Activated T-cell treated with anti-CD3 and anti-CD28 coated beads for 48 hours (primary cell): ENCODE data around the gene C19orf81.
"Not testable (repeated sequence)": the region's sequence is repeated elsewhere in the genome, so short reads cannot be mapped to it uniquely, and the experiment has no call there.

Source experiments
- DNase-seq: peaks from one replicate; pipeline ENCODE4 v3.0.0-alpha.2; 2020; ENCODE audit warnings: low read depth

C19orf81 gene

GRCh38 chr19:50649433-50650391 is at the start of gene C19orf81:
C19orf81 (plus strand) TSS chr19:50649445; CDS start chr19:50649445, 0 bp downstream.
- DNase-seq, result no peak

DNA sequence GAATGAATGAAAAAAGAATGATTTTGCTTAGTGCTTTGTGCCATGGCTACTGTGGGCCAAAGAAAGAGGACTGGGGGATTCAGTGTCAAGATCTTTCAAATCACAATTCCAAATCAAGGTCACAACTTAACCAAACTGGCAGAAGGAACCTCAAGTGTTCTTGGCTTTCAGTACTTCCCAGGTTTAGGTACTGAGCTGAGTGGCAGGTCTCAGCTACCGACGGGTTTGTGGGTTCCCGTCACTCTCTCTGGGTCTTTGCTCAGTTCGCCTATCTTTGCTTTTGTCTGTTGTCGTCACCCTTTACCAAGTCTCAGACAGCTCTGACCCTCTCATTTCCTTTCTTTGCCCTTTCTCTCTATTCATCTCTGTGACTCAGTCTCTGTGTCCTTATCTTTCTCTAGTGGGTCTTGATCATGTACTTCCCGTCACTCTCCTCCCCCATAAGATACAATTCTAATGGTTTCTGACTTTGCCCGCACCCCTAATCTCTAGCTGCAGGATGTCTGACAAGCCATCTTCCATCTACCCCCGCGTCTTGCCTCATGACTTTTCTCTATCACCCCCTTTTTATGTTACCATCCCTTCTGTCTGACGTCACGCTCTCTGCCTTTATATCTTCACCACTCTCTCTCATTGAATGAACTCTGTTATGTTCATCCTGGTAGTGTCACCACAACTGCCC is 47.7 kb upstream of the C19orf81 start:
- DNase-seq, result no peak

GRCh38 chr19:50602089-50602422 is 47.2 kb upstream of the C19orf81 start:
- no peak for DNase-seq

DNA sequence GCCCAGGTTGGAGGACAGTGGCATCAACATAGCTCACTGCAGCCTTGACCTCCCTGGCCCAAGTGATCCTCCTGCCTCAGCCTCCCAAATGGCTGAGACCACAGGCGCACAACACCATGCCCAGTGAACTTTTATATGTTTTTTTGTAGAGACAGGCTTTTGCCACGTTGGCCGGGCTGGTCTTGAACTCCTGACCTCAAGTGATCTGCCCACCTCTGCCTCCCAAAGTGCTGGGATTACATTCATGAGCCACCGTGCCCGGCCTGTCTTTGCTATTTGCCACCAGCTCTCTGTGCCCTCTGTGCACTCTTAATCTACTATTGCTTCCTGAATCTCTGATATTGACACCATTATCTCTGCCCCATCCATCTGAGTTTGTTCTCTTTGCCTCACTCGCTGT is 46.7 kb upstream of the C19orf81 start:
- DNase-seq, result no peak

GRCh38 chr19:50602935-50603334 is 46.3 kb upstream of the C19orf81 start:
- no peak for DNase-seq

- peak; percentile 18 for DNase-seq
Observed at GRCh38 chr19:50604264-50605073, 44.8 kb upstream of the C19orf81 start.

DNA sequence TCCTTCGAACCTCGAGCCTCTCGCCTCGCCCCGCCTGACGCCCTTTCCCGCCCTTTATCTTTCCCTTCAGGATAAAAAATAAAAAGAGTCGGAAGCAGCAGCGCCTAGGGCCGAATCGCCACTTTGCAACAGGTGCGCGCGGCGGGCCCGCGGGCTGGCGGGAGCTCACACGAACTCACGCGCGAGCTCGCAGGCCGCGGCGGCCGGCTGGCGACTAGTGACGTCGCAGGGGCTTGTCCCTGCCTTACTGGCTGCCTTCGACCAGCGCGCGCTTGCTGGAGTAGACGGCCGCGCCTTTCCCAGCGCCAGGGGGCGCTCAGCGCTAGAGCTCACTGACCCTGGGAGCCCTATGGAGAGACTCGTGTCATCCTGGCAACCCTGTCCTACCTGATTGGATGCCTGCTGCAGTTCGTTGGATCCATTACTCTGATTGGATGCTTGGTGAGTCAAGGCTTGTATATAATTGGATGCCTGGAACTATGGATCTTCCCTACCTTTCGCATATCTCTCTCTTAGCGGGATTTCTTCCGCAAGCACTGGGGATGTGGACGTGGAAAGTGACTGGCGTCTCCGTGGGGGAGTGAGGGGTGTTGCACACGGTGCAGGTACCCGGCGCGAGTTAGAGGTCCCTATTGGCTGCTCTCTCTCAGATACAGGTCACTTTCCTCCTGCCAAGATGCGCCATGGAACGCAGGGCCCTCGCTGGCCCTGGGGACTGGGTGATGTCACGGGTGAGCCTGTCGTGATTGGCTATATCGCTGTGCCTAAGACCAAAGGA is 43.0 kb upstream of the C19orf81 start:
- not testable (repeated sequence) for DNase-seq

- no peak for DNase-seq
Observed at GRCh38 chr19:50607388-50607787, 41.9 kb upstream of the C19orf81 start.

- DNase-seq, result peak; percentile 91
Observed at GRCh38 chr19:50607874-50608785, 41.1 kb upstream of the C19orf81 start.

DNA sequence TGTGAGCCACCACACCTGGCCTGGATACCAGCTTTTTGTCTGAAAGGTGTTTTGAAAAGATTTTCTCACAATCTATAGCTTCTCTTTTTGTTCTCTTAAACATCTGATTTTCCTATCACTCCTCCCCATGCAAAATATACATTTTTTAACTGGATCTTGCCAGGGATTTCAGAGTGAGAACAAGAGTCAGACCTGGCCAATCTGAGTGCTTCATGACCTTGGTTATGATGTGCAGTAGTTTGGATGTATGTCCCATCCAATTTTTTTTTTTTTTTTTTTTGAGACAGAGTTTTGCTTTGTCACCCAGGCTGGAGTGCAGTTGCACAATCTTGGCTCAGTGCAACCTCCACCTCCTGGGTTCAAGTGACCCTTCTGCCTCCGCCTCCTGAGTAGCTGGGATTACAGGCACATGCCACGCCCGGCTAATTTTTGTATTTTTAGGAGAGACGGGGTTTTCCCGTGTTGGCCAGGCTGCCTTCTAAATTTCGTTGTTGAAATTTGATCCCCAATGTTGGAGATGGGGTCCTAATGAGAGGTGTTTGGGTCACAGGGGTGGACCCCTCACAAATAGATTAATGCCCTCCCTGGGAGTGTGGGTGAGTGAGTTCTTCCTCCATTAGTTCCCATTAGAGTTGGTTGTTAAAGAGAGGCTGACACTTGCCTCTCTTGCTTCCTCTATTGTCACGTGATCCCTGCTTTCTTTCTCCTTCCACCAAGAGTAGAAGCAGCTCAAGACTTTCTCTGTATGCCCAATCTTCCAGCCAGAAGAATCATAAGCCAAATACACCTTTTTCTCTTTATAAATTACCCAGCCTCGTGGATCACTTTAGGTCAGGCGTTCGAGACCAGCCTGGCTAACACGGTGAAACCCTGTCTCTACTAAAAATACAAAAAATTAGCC is 36.5 kb upstream of the C19orf81 start:
- DNase-seq, result not testable (repeated sequence)

GRCh38 chr19:50618379-50618778 is 30.9 kb upstream of the C19orf81 start:
- DNase-seq, result not testable (repeated sequence)

- DNase-seq, result not testable (repeated sequence)
Observed at GRCh38 chr19:50619184-50619583, 30.1 kb upstream of the C19orf81 start.

DNA sequence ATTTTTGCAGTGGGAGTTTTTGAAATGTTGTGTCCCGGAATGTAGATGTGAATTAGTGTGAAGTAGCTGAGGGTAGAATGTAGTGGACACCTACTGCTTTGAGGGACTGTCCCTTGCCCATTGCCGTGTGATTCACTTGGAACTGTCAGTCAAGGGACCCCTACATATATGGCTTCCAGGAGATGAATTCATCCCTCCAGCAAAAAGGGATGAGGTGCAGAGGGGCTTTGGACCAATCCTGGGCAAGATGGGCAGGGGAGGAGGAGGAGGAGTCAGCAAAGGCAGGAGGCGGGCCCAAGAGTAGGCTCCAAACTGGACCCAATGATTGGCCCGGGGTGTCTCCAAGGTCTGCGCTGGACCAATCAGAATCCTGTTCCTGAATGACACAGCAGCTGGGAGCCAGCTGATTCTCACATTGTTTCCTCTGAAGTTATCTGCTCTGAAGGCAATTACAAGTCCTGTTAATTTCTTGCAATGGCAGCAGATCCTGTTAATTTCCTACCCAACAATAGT is 28.8 kb upstream of the C19orf81 start:
- not testable (repeated sequence) for DNase-seq

GRCh38 chr19:50624949-50625600 is 24.2 kb upstream of the C19orf81 start:
- no peak for DNase-seq

DNA sequence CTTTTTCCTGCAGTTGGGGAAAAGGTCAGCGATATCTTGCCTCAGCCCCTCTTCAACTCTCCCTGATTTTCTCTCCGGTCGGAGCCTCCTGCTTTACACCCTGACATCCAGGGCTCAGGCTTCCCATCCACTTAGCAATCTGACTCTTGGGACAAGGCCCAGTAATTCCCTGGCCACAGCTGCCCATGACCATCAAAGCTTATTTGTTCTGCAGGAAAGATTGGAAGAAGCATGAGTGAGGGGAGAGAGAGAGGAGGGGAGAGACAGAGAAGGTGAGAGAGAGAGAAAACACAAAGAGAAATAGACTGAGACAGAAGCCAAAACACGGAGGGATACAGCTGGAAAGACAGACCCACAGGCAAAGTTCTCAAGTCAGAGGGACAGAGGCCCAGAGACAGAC is 23.2 kb upstream of the C19orf81 start:
- no peak for DNase-seq

DNA sequence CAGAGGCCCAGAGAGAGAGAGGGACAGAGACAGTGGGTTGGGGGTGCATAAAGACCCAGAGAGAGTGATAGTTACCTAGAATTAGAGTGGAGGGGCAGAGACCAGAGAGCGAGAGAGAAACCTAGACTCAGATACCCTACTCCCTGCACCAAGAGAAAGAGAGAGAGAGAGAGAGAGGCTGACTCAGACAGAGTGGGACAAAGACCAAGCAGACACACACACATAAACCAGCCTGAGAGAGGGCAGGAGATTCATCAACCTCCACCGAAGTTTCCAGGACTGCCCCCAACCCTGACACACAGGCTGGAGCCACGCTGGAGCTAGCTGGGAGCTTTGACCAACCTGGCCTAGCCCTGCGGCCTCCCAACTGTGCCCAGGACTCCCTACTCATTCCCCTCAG is 22.4 kb upstream of the C19orf81 start:
- no peak for DNase-seq

DNA sequence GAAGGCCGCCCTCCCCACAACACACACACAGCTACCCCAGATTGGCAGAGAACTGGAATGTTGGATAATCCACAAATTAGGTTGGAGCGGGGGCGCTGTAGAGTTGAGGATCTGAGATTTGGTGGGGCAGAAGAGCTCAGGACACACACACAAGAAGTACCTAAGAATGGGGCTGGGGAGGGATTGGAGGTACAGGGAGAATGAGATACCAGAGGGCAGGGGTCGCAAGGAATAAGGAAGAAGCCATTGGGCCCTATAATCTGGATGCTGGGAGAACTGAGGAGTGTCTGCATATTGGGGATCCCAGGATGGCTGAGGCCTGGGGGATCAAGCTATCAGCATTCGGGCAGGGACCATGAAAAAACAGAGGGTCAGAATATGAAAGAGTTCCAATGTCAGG is 21.1 kb upstream of the C19orf81 start:
- no peak for DNase-seq

DNA sequence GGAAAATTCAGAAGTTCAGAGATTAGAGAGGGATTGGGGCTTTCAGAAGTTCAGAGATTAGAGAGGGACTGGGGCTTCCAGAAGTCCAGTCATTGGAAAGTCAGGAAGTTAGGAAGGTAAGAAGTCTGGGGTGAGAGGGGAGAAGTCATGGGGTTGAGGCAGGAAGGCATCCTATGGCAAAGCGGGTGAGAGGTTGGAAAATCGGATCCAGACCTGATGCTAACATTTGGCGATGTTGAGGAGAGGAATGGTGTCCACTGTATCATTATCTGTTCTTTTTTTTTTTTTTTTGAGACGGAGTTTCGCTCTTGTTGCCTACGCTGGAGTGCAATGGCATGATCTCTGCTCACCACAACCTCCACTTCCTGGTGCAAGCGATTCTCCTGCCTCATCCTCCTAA is 20.7 kb upstream of the C19orf81 start:
- no peak for DNase-seq

DNA sequence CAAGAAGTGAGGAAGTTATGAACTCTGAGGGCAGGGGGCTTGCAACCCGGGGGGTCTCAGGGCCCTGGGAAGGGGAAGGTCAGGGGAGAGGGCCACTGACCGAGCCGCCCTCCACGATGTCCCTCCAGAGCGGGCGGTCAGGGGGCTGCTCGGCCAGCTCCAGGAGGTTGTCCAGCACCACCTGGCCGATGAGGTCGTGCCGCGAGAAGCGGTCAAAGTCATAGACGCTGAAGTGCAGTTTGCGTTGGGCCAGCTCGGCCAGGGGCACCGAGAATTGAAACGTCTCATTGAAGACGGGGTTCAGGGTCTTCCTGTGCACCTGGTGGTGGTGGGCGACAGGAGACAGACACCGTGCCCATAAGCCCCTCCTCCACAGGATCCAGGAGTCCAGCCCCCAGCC is 20.1 kb upstream of the C19orf81 start:
- no peak for DNase-seq
